NT2/D1 (cell line): Measurements from ENCODE around the gene NOD1.

ENCODE experiments used
- DNase-seq: peaks from one replicate; pipeline ENCODE4 v3.0.0-alpha.2; 2011; ENCODE audit warnings: low read depth, low spot score
- H3K27me3 ChIP-seq: 2 replicates; pipeline ENCODE4 v1.6.0; 2011; ENCODE audit warnings: mild to moderate bottlenecking; ENCODE audit not compliant: insufficient read length, insufficient read depth
- H3K36me3 ChIP-seq: 2 replicates; pipeline ENCODE4 v1.6.1; 2011; ENCODE audit warnings: mild to moderate bottlenecking, low read length, mixed read lengths; ENCODE audit not compliant: insufficient read depth, insufficient read length
- H3K4me1 ChIP-seq: 2 replicates; pipeline ENCODE4 v1.5.1; 2011; ENCODE audit not compliant: insufficient read depth, insufficient read length
- H3K4me3 ChIP-seq: 2 replicates; pipeline ENCODE4 v1.5.1; 2011; ENCODE audit warnings: low read depth; ENCODE audit not compliant: insufficient read length
- H3K9ac ChIP-seq: 2 replicates; pipeline ENCODE4 v1.6.0; 2011; ENCODE audit warnings: low read depth; ENCODE audit not compliant: insufficient read length
- H3K9me3 ChIP-seq: 2 replicates; pipeline ENCODE4 v1.5.1; 2011; ENCODE audit warnings: mild to moderate bottlenecking, low read length; ENCODE audit not compliant: insufficient read depth
- SUZ12 ChIP-seq: IDR thresholded peaks from 2 replicates; pipeline ENCODE4 v1.6.1; 2011; ENCODE audit not compliant: insufficient read length, insufficient read depth; ENCODE audit errors: extremely low read depth
- YY1 ChIP-seq: IDR thresholded peaks from 2 replicates; pipeline ENCODE4 v1.6.1; 2011; ENCODE audit not compliant: insufficient read length, insufficient read depth
- ZNF274 ChIP-seq: IDR thresholded peaks from 2 replicates; pipeline ENCODE4 v1.6.1; 2011; ENCODE audit warnings: mild to moderate bottlenecking, low read depth, low read length

The NOD1 gene

DNA sequence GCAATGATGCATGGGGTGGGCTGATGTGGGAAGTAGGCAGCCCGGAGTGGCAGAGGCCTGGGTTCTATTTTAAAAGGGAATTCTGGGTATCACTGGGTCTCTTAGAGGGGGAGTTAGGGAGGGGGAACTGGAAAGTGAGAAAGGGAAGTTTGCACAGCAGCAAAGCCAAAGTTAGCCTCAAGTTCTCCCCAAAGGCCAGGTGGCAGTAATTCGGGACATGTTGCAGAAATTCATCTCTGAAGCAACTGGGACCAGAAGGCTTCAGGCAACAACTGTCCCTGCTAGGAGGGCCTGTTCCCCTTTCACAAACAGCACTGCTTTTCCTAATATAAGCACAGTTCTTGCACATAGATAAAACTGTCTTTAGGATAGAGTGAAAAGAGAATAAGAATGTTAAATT, 67.4 kb downstream of the NOD1 start:
- no peak overlapping the region for H3K4me3 ChIP-seq
- H3K9ac ChIP-seq = no peak overlapping the region
- no peak for DNase-seq
- no peak for TF ChIP-seq SUZ12
- TF ChIP-seq ZNF274 = no peak
- TF ChIP-seq YY1 = no peak
- no peaks in the 10 kb centered on the region for H3K36me3 ChIP-seq
- H3K4me1 ChIP-seq = no peaks in the 10 kb centered on the region
- peaks cover 11% of the 10 kb centered on the region; the same call in 1 of the 2 replicates for H3K9me3 ChIP-seq
- no peaks in the 10 kb centered on the region for H3K27me3 ChIP-seq

DNA sequence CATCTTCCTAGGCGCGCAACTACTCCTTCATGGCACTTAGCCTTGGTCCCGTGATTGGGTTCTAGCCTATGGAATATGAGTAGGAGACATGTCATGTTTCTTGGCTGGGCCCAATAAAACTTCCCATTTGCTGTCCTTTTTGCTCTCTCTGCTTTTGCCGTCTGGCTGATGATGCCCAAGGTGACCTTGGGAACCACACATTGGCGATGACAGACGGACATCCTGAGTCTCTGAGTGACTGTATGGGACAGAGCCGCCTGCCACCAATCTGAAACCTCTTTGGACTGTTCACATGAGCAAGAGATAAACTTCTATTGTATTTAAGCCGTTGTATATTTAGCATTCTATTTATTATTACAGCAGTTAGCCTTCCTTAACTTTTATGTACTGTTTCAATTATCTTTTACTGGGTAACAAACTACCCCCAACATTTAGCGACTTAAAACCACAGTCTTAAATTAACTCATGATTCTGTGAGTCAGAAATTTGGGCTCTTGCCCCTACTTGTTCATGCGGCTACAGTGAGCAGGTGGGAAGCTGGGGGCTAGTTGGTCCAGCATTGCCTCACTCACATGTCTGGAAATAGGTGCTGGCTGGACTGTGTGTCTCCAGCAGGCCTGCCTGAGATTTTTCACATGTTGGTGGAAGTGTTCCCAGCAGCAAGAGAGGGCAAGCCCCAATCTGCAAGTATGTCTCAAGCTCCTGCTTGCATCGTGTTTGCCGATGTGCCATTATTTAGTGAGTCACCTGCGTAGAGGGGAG, 71.7 kb downstream of the NOD1 start:
- no peaks in the 10 kb centered on the region for H3K36me3 ChIP-seq
- no peak overlapping the region for H3K9ac ChIP-seq
- H3K9me3 ChIP-seq = no peaks in the 10 kb centered on the region
- no peaks in the 10 kb centered on the region for H3K4me1 ChIP-seq
- TF ChIP-seq YY1 (no peak), ZNF274 (no peak), SUZ12 (no peak)
- no peak for DNase-seq
- no peaks in the 10 kb centered on the region for H3K27me3 ChIP-seq
- H3K4me3 ChIP-seq = no peak overlapping the region

DNA sequence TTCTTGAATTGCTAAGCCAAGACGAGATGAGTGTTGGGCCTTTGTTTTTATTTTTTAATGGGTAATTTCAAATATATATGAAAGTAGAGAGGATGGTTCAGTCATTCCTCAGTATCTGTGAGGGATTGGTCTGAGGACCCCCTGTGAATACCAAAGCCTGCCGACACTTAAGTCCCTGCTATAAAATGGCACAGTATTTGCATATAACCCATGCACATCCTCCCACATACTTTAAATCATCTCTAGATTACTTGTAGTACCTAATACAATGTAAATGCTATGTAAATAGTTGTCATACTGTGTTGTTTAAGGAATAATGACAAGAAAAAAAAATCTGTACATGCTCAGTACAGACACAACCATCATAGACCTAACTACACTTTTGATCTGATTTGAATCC, 73.4 kb downstream of the NOD1 start:
- Histone ChIP-seq H3K36me3 (no peaks in the 10 kb centered on the region), H3K9me3 (no peaks in the 10 kb centered on the region), H3K4me1 (no peaks in the 10 kb centered on the region), H3K27me3 (no peaks in the 10 kb centered on the region), H3K4me3 (no peak overlapping the region), H3K9ac (no peak overlapping the region)
- DNase-seq = no peak
- TF ChIP-seq SUZ12 (no peak), ZNF274 (no peak), YY1 (no peak)

DNA sequence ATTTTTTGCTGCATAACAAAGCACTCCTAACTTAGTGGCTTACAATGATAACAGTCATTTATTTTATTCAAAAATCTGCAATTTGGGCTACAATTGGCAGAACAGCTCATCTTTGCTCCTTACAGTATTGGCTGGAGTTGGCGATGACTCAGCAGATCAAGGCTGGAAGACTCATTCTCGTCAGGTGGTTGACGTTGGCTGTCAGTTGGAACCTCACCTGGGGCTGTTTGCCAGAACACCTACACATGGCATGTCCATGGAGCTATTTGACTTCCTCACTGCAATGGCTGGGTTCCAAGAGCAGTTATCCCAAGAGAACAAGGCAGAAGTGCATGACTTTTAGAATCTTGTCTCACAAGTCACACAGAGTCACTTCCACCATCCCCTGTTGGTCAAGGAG, 75.1 kb downstream of the NOD1 start:
- TF ChIP-seq YY1 (no peak), SUZ12 (no peak)

DNA sequence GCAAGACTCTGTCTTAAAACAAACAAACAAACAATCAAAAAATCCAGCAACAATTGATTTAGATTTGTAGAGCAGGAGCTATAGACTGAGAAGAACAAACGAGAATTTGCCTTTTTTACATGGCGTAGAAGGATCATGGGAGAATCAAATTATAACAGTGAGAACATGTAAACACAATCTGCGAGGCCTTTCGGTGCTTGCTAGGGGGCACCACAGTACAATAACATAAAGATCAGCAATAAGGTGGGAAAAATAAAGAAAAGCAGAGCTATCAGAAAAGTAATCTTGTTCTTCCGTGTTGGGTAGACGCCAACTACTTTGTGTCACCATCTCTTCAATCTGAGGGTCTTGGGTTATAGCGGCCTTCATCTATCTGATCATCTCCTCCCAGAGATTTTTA, 82.2 kb downstream of the NOD1 start:
- Histone ChIP-seq H3K4me1 (no peaks in the 10 kb centered on the region), H3K9ac (no peak overlapping the region), H3K9me3 (no peaks in the 10 kb centered on the region), H3K4me3 (no peak overlapping the region), H3K36me3 (no peaks in the 10 kb centered on the region), H3K27me3 (no peaks in the 10 kb centered on the region)
- TF ChIP-seq ZNF274 = no peak
- no peak for TF ChIP-seq YY1
- no peak for TF ChIP-seq SUZ12
- no peak for DNase-seq

More for the DNA sequence above, 75.1 kb downstream of the NOD1 start:
- H3K4me1 ChIP-seq = no peaks in the 10 kb centered on the region
- H3K9ac ChIP-seq = no peak overlapping the region
- no peaks in the 10 kb centered on the region for H3K36me3 ChIP-seq
- DNase-seq = no peak
- H3K27me3 ChIP-seq = no peaks in the 10 kb centered on the region
- no peak overlapping the region for H3K4me3 ChIP-seq
- no peaks in the 10 kb centered on the region for H3K9me3 ChIP-seq

DNA sequence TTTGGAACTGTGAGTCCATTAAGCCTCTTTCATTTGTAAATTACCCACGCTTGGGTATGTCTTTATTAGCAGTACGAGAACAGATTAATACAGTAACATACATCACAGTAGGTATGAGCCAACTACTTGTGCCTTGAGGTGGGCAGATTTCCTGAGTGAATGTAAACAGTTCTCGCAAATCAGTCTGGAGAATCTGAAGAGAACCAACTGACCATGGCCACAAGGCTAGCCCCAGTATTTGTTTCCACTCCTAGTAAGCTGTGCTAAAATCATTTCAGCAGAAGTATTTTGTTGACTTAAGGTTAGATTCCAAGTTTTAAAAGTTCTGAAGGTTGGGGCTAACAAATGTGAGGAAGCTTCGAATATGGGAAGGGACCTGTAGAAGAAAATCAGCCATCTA, 82.9 kb downstream of the NOD1 start:
- H3K4me1 ChIP-seq = no peaks in the 10 kb centered on the region
- no peak for DNase-seq
- H3K9me3 ChIP-seq = no peaks in the 10 kb centered on the region
- TF ChIP-seq SUZ12 (no peak), YY1 (no peak), ZNF274 (no peak)
- no peak overlapping the region for H3K9ac ChIP-seq
- H3K27me3 ChIP-seq = no peaks in the 10 kb centered on the region
- no peak overlapping the region for H3K4me3 ChIP-seq
- H3K36me3 ChIP-seq = no peaks in the 10 kb centered on the region

DNA sequence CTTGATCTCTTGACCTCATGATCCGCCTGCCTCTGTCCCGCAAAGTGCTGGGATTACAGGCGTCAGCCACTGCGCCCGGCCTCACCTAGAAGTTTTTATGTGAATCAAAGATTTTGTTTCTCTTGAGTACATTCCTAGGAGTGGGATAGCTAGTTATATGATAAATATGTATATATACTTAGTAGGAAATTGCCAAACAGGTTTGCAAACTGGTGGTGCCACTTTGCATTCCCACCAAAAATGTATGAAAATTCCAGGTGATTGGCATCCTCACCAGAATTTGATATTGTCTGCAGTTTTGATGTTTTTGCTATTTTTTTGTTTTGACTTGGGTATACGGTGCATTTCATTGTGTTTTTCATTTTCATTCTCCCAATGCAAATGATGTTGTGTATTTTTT, 86.8 kb downstream of the NOD1 start:
- H3K27me3 ChIP-seq = no peaks in the 10 kb centered on the region
- H3K9me3 ChIP-seq = no peaks in the 10 kb centered on the region
- H3K4me1 ChIP-seq = no peaks in the 10 kb centered on the region
- TF ChIP-seq ZNF274 = no peak
- no peak for TF ChIP-seq YY1
- TF ChIP-seq SUZ12 = no peak
- H3K9ac ChIP-seq = no peak overlapping the region
- H3K4me3 ChIP-seq = no peak overlapping the region
- no peaks in the 10 kb centered on the region for H3K36me3 ChIP-seq
- DNase-seq = no peak
